ENCODE data around the gene FOXD2. TPM values are rescaled to one million over a fixed set of nuclear protein-coding genes. Genes with fewer than 3 reads are reported as not detected.

FOXD2 gene
- total and polyA plus RNA-seq, 2 donors (not counting 1 experiment from before 2014, with no cell fraction given), result 0.24 to 0.37 TPM

DNA sequence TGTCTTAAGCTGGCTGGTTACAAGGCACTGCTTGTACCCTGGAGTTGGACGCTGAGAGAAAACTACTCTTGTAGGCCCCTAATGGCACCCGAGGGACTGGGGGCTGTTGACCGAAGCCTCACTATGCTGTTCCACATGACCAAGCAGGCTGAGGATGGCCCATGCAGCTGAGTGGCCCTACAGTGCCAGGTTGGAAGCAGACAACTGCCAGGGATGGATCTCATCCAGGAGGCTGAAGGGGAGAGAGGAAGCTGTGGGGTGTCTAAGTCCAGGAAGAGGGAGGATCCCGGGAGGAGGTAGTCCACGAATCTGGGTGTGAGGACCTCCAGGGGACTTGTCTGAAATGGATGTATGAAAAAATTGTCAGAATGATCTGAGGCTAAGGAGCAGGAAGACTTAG is 45.8 kb downstream of the FOXD2 start:
- Histone ChIP-seq H3K9ac (ENCODE audit: low read length) (no peak overlapping the region), H3K4me1 (ENCODE audit: control insufficient read depth in 2 of 2, insufficient read depth in 2 of 2, low read length in 2 of 2) (no peaks in the 10 kb centered on the region), H3K4me3 (ENCODE audit: control extremely low read depth in 1 of 5, extremely low read depth in 1 of 5, insufficient read depth in 1 of 5, low read depth in 2 of 5, low read length in 4 of 5) (no peak overlapping the region), H3K4me2 (replicated peaks; ENCODE audit: low read depth, low read length, poor library complexity, severe bottlenecking) (no peak overlapping the region), H2AFZ (ENCODE audit: insufficient read depth, low read depth, low read length, poor library complexity, severe bottlenecking) (no peak overlapping the region), H3K79me2 (ENCODE audit: control insufficient read depth, insufficient read depth, low read length) (no peaks in the 10 kb centered on the region), H3K27ac (ENCODE audit: low read length in 2 of 2) (no peak overlapping the region), H3K36me3 (replicated peaks in 1 of 2; ENCODE audit: control extremely low read depth in 1 of 2, control insufficient read depth in 1 of 2, extremely low read depth in 1 of 2, insufficient read depth in 2 of 2, low read length in 1 of 2) (no peaks in the 10 kb centered on the region), H3K9me3 (ENCODE audit: control extremely low read depth in 1 of 3, control insufficient read depth in 2 of 3, insufficient read depth in 1 of 3, low read length in 2 of 3) (peaks cover 0 to 3% (median 0%) of the 10 kb centered on the region in 3 donors), H4K20me1 (ENCODE audit: control insufficient read depth, insufficient read depth, low read length, poor library complexity, severe bottlenecking) (no peaks in the 10 kb centered on the region), H3K27me3 (replicated peaks in 1 of 4; ENCODE audit: control extremely low read depth in 1 of 4, control insufficient read depth in 3 of 4, insufficient read depth in 4 of 4, low read length in 3 of 4) (peaks cover 0 to 7% (median 2%) of the 10 kb centered on the region in 4 experiments)
- Mint-ChIP-seq H3K9me3 (ENCODE audit: insufficient read depth) (no peaks in the 10 kb centered on the region), H3K27me3 (peaks cover 24% of the 10 kb centered on the region), H3K4me3 (no peak overlapping the region), H3K27ac (no peak overlapping the region), H3K4me1 (no peaks in the 10 kb centered on the region)
- CTCF ChIA-PET, result no interaction called here
- POLR2A ChIA-PET, result no interaction called here
- WGBS (ENCODE audit: insufficient coverage), result 91% methylated on average over 5 of the region's 5 CpGs
- TF ChIP-seq EZH2 (IDR thresholded peaks at IDR 0.05; ENCODE audit: borderline replicate concordance, insufficient read depth, low read depth, low read length, poor library complexity, severe bottlenecking) (no peak), CTCF (IDR thresholded peaks at IDR 0.05) (no peak)
- no peak for ATAC-seq (ENCODE audit: low read depth)
- no peak for DNase-seq
- intact Hi-C loops (cut with micrococcal nuclease), result no loop called here

DNA sequence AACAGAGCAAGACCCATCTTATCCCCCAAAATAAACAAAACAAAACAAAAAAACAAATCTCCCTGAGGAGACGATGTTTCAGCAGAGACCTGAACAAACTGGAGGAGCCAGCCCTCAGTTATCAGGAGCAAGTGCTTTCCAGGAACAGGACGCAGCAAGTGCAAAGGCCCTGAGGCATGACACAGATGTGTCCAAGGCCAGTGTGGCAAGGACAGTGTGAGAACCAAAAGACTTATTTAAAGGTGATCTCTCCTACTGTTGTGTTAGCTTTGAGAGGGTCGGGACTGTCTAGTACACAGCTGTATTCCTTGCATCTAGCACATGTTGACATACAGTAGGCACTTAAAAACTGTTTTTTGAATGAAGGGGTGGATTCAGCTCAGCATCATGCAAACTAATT is 48.0 kb downstream of the FOXD2 start:
- no peaks in the 10 kb centered on the region for H3K36me3 ChIP-seq (replicated peaks in 1 of 2; ENCODE audit: control extremely low read depth in 1 of 2, control insufficient read depth in 1 of 2, extremely low read depth in 1 of 2, insufficient read depth in 2 of 2, low read length in 1 of 2)
- H3K79me2 ChIP-seq (ENCODE audit: control insufficient read depth, insufficient read depth, low read length), result no peaks in the 10 kb centered on the region
- intact Hi-C loops (cut with micrococcal nuclease), result no loop called here
- ATAC-seq (ENCODE audit: low read depth) (no peak), DNase-seq (no peak)
- Mint-ChIP-seq H3K9me3 (ENCODE audit: insufficient read depth) (no peaks in the 10 kb centered on the region), H3K4me3 (no peak overlapping the region), H3K27me3 (peaks cover 34% of the 10 kb centered on the region), H3K27ac (no peak overlapping the region), H3K4me1 (no peaks in the 10 kb centered on the region)
- no peak overlapping the region for H3K4me3 ChIP-seq (ENCODE audit: control extremely low read depth in 1 of 5, extremely low read depth in 1 of 5, insufficient read depth in 1 of 5, low read depth in 2 of 5, low read length in 4 of 5)
- H3K27me3 ChIP-seq (replicated peaks in 1 of 4; ENCODE audit: control extremely low read depth in 1 of 4, control insufficient read depth in 3 of 4, insufficient read depth in 4 of 4, low read length in 3 of 4), result peaks cover 0 to 7% (median 2%) of the 10 kb centered on the region in 4 experiments
- no peak overlapping the region for H3K4me2 ChIP-seq (replicated peaks; ENCODE audit: low read depth, low read length, poor library complexity, severe bottlenecking)
- CTCF ChIA-PET, result no interaction called here
- TF ChIP-seq EZH2 (IDR thresholded peaks at IDR 0.05; ENCODE audit: borderline replicate concordance, insufficient read depth, low read depth, low read length, poor library complexity, severe bottlenecking) (no peak), CTCF (IDR thresholded peaks at IDR 0.05) (no peak)
- H3K9ac ChIP-seq (ENCODE audit: low read length), result no peak overlapping the region
- no peak overlapping the region for H2AFZ ChIP-seq (ENCODE audit: insufficient read depth, low read depth, low read length, poor library complexity, severe bottlenecking)
- no peaks in the 10 kb centered on the region for H3K4me1 ChIP-seq (ENCODE audit: control insufficient read depth in 2 of 2, insufficient read depth in 2 of 2, low read length in 2 of 2)
- peaks cover 0 to 3% (median 0%) of the 10 kb centered on the region in 3 donors for H3K9me3 ChIP-seq (ENCODE audit: control extremely low read depth in 1 of 3, control insufficient read depth in 2 of 3, insufficient read depth in 1 of 3, low read length in 2 of 3)
- POLR2A ChIA-PET, result no interaction called here
- 92% methylated on average over 2 of the region's 3 CpGs for WGBS (ENCODE audit: insufficient coverage)
- no peak overlapping the region for H3K27ac ChIP-seq (ENCODE audit: low read length in 2 of 2)
- H4K20me1 ChIP-seq (ENCODE audit: control insufficient read depth, insufficient read depth, low read length, poor library complexity, severe bottlenecking), result no peaks in the 10 kb centered on the region
